GM12878 (cell line): Measurements from ENCODE around the gene CFAP92. TPM values are rescaled to one million over a fixed set of nuclear protein-coding genes. Genes with fewer than 3 reads are reported as not detected.

ENCODE experiments used
- ATAC-seq: fragments of 200-7000 bp; cut with Tn5 transposase; 3 replicates; pipeline ENCODE4 v1.9.1; 2020; ENCODE audit warnings: mild to moderate bottlenecking, moderate library complexity
- BruUV-seq: library from RNA; stranded (reverse); fragments of 400-500 nt; replicated peaks from 2 replicates; lab custom pipeline; 2021; lab: Mats Ljungman, UMichigan
- CTCF ChIA-PET: fragments of 300-600 bp; sonication (Branson Sonifier 250); formaldehyde crosslinking; extraction: SDS; loops from one replicate; lab custom pipeline; 2021; ENCODE audit warnings: inconsistent platforms; lab: Yijun Ruan, JAX
- POLR2A ChIA-PET: fragments of 350-600 bp; formaldehyde crosslinking; extraction: SDS; loops from one replicate; lab custom pipeline; 2021; ENCODE audit warnings: inconsistent platforms; lab: Charles Lee
- RAD21 ChIA-PET: fragments of 300-600 bp; sonication (Branson Sonifier 250); formaldehyde crosslinking; loops from one replicate; lab custom pipeline; 2023; ENCODE audit warnings: antibody characterized with exemption; ENCODE audit not compliant: unreplicated experiment; lab: Charles Lee
- SMC1A ChIA-PET: fragments of 300-600 bp; sonication (Branson Sonifier 250); formaldehyde crosslinking; loops from one replicate; lab custom pipeline; 2023; ENCODE audit not compliant: unreplicated experiment, uncharacterized antibody; lab: Charles Lee
- DNase-seq: peaks from one replicate; pipeline ENCODE4 v3.0.0-alpha.2; 2011; ENCODE audit warnings: low read depth, low spot score
- FAIRE-seq: peaks from 3 replicates; lab custom pipeline; 2011; peaks lifted over from hg19 to GRCh38; lab: Jason Lieb, UNC
- H2AFZ ChIP-seq: 2 replicates; pipeline ENCODE4 v1.6.0; 2011; ENCODE audit warnings: low read depth, low read length, control low read depth; ENCODE audit not compliant: control insufficient read depth
- H3K27ac ChIP-seq: 2 replicates; pipeline ENCODE4 v1.5.1; 2011; ENCODE audit warnings: control low read depth; ENCODE audit not compliant: control insufficient read depth, insufficient read depth
- H3K27me3 ChIP-seq, 2 experiments: replicated peaks in 1 of 2; 2 replicates each; pipeline versions ENCODE4 v1.6.0 to v1.6.1; 2011; ENCODE audit warnings: low read length in 1 of 2; ENCODE audit not compliant: control insufficient read depth in 2 of 2, insufficient read depth in 2 of 2
- H3K36me3 ChIP-seq, 2 experiments: 2 replicates each; pipeline ENCODE4 v1.5.1; 2011; ENCODE audit warnings: low read length in 1 of 2; ENCODE audit not compliant: control insufficient read depth in 2 of 2, insufficient read depth in 2 of 2
- H3K4me1 ChIP-seq: 2 replicates; pipeline ENCODE4 v1.6.1; 2011; ENCODE audit warnings: mild to moderate bottlenecking, low read length, moderate library complexity, mixed read lengths; ENCODE audit not compliant: control insufficient read depth, insufficient read depth
- H3K4me2 ChIP-seq: 2 replicates; pipeline ENCODE4 v1.6.0; 2011; ENCODE audit warnings: control low read depth; ENCODE audit not compliant: control insufficient read depth, insufficient read depth
- H3K4me3 ChIP-seq: fragments of 200-600 bp; sonication (generic); 2 replicates; pipeline ENCODE4 v1.5.1; 2016
- H3K79me2 ChIP-seq: 2 replicates; pipeline ENCODE4 v1.6.0; 2011; ENCODE audit warnings: low read length; ENCODE audit not compliant: control insufficient read depth, insufficient read depth
- H3K9ac ChIP-seq: 2 replicates; pipeline ENCODE4 v1.8.0; 2011; ENCODE audit warnings: low read length, control low read depth, mixed read lengths; ENCODE audit not compliant: control insufficient read depth, insufficient read depth
- H3K9me3 ChIP-seq: replicated peaks from 3 replicates; pipeline ENCODE4 v1.5.1; 2011; ENCODE audit warnings: mild to moderate bottlenecking, low read length; ENCODE audit not compliant: control insufficient read depth, insufficient read depth
- H4K20me1 ChIP-seq: 2 replicates; pipeline ENCODE4 v1.6.0; 2011; ENCODE audit not compliant: control insufficient read depth, insufficient read depth
- ATF7 ChIP-seq: fragments of 450-650 bp; IDR thresholded peaks from 2 replicates; pipeline ENCODE4 v1.6.1; 2016; ENCODE audit warnings: low read depth, mild to moderate bottlenecking
- CBFB ChIP-seq: IDR thresholded peaks from 2 replicates; pipeline ENCODE4 v1.6.1; 2016; ENCODE audit warnings: antibody characterized with exemption, low read depth
- CREM ChIP-seq: IDR thresholded peaks from 2 replicates; pipeline ENCODE4 v1.6.1; 2014; ENCODE audit warnings: antibody characterized with exemption, low read depth
- EP300 ChIP-seq, 2 experiments: fragments of 150-350 bp in 1 of 2; IDR thresholded peaks; 2 replicates each; pipeline ENCODE4 v1.6.1; 2011 to 2012; ENCODE audit warnings: low read depth in 2 of 2, low read length in 2 of 2, borderline replicate concordance in 1 of 2, improper control_type of control experiment in 1 of 2, inconsistent platforms in 1 of 2; ENCODE audit not compliant: control insufficient read depth in 1 of 2
- HDGF ChIP-seq: fragments of 450-650 bp; IDR thresholded peaks from 2 replicates; pipeline ENCODE4 v1.6.1; 2016; ENCODE audit warnings: antibody characterized with exemption
- SP1 ChIP-seq: IDR thresholded peaks from one replicate; pipeline ENCODE4 v1.6.1; 2011; ENCODE audit warnings: low read depth, low read length
- TARDBP ChIP-seq: IDR thresholded peaks from 2 replicates; pipeline ENCODE4 v1.6.1; 2016; ENCODE audit warnings: borderline replicate concordance
- WGBS: methylation state at CpG from one replicate; pipeline ENCODE4 v1.1.6; 2016; ENCODE audit warnings: low lambda C conversion rate; ENCODE audit not compliant: insufficient replicate concordance, insufficient coverage; ENCODE audit errors: missing lambda C conversion rate; 5-methylcytosine and 5-hydroxymethylcytosine counted together
- in situ Hi-C: fragments of 300-500 bp; cut with MboI; formaldehyde crosslinking; loops from 9 replicates; pipeline ENCODE4 v1.14.3; 2018; ENCODE audit warnings: mixed read lengths
- intact Hi-C: fragments of 100-400 bp; cut with micrococcal nuclease; formaldehyde crosslinking; loops from one replicate; pipeline ENCODE4 v1.14.2; 2022; ENCODE audit not compliant: unreplicated experiment
- polyA plus RNA-seq, 11 experiments: library from polyadenylated mRNA; depleted of rRNA in 4 of 11; unstranded in 6 of 11; stranded (reverse) in 5 of 11; fragments of >200 nt; fragmentation: Nextera tagmentation in 4 of 11; fragmentation: Illumina TruSeq in 1 of 11; extraction: Ambion mirVana in 4 of 11; extraction: Trizol in 1 of 11; gene quantifications; 1 replicate in 1 of 11; 2 replicates in 10 of 11; pipeline versions ENCODE4 v1.2.1 to v1.2.3, GENCODE V29; 2011 to 2016; ENCODE audit warnings: inconsistent platforms in 2 of 11, missing spikeins in 2 of 11, low read depth in 1 of 11
- total RNA-seq, 4 experiments: library from RNA; depleted of rRNA in 3 of 4; stranded (reverse); fragments of >200 nt in 3 of 4; fragmentation: Illumina TruSeq in 1 of 4; extraction: Trizol in 1 of 4; gene quantifications; 2 replicates each; pipeline versions ENCODE4 v1.2.1 to v1.2.3, GENCODE V29; 2013 to 2021
- TF ChIP-seq, protein P1 (sequence below): fragments of 450-650 bp; formaldehyde crosslinking; IDR thresholded peaks from 2 replicates; pipeline ENCODE4 v1.4.0; 2020; ENCODE audit warnings: mild to moderate bottlenecking, moderate library complexity
- TF ChIP-seq, protein P2 (sequence below): fragments of 450-650 bp; IDR thresholded peaks from 2 replicates; pipeline ENCODE4 v1.6.1; 2018; ENCODE audit warnings: mild to moderate bottlenecking, low read depth, moderate library complexity; ENCODE audit not compliant: partially characterized antibody
- TF ChIP-seq, protein P3 (sequence below): IDR thresholded peaks from 2 replicates; pipeline ENCODE4 v1.6.1; 2011; ENCODE audit warnings: low read depth, low read length, improper control_type of control experiment, borderline replicate concordance
- TF ChIP-seq, protein P4 (sequence below): fragments of 150-350 bp; IDR thresholded peaks from 2 replicates; pipeline ENCODE4 v1.6.1; 2014; ENCODE audit warnings: mild to moderate bottlenecking, low read depth, low read length
- TF ChIP-seq, protein P5 (sequence below): fragments of 450-650 bp; IDR thresholded peaks from 2 replicates; pipeline ENCODE4 v1.6.1; 2017; ENCODE audit warnings: antibody characterized with exemption, mild to moderate bottlenecking, moderate library complexity

The CFAP92 gene
- total and polyA plus RNA-seq, 10 of the 15 experiments (the other 5 are each of a cell fraction or from before 2014, with no cell fraction given) = 0.05 to 0.52 (median 0.14) TPM; not detected in 7

DNA sequence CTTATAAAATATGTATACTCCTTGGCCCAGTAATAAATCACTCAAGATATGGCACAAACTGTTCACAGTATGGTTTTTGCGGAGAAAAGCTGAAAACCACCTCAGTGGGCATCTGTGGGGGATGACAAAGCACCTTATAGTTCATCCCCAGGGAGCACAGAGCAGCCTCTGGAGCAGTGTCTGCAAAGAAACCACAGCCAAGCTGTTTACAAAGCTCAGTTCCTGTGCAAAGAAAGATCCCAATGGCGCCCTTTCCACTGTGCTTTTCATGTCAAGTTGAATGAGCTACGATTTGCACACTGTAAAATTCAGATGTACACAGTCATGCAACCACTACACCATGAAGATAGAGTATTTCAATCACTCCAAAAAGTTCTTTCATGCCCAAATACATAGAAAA, 4.7 kb upstream of the CFAP92 start:
- SMC1A ChIA-PET = no interaction called here
- Histone ChIP-seq H3K9me3 (no peaks in the 10 kb centered on the region; the same call in 2 of the 3 replicates), H3K9ac (no peak overlapping the region), H3K4me1 (0 out of 2 replicates have a peak, but pooled peaks cover 4% of the 10 kb centered on the region), H3K4me3 (no peak overlapping the region), H3K36me3 (no peaks in the 10 kb centered on the region), H3K79me2 (no peaks in the 10 kb centered on the region), H4K20me1 (no peaks in the 10 kb centered on the region), H3K27ac (no peak overlapping the region), H3K4me2 (no peak overlapping the region), H2AFZ (no peak overlapping the region), H3K27me3 (peaks cover 9 to 20% of the 10 kb centered on the region in 2 experiments)
- no peak for FAIRE-seq
- RAD21 ChIA-PET = interaction anchor here (0.8 kb wide), 1 partner anchor 147 kb away, joined by 3 read pairs; no protein-coding TSS in a partner anchor
- POLR2A ChIA-PET = interaction anchor here (0.6 to 1.5 kb wide), 3 partner anchors 9 to 50 kb away, joined by 3 to 4 read pairs (median 3); no protein-coding TSS in a partner anchor
- in situ Hi-C loops (no loop called here), intact Hi-C loops (no loop called here)
- no TSS peak for BruUV-seq
- CTCF ChIA-PET = interaction anchor here (1.4 kb wide), 1 partner anchor 18 kb away, joined by 5 read pairs; no protein-coding TSS in a partner anchor
- no peak for DNase-seq
- ATAC-seq = no peak
- WGBS = 29% methylated on average over 3 of the region's 3 CpGs
- TF ChIP-seq CBFB = no peak
- no peak for TF ChIP-seq SP1
- no peak for TF ChIP-seq HDGF
- TF ChIP-seq, protein P1, sequence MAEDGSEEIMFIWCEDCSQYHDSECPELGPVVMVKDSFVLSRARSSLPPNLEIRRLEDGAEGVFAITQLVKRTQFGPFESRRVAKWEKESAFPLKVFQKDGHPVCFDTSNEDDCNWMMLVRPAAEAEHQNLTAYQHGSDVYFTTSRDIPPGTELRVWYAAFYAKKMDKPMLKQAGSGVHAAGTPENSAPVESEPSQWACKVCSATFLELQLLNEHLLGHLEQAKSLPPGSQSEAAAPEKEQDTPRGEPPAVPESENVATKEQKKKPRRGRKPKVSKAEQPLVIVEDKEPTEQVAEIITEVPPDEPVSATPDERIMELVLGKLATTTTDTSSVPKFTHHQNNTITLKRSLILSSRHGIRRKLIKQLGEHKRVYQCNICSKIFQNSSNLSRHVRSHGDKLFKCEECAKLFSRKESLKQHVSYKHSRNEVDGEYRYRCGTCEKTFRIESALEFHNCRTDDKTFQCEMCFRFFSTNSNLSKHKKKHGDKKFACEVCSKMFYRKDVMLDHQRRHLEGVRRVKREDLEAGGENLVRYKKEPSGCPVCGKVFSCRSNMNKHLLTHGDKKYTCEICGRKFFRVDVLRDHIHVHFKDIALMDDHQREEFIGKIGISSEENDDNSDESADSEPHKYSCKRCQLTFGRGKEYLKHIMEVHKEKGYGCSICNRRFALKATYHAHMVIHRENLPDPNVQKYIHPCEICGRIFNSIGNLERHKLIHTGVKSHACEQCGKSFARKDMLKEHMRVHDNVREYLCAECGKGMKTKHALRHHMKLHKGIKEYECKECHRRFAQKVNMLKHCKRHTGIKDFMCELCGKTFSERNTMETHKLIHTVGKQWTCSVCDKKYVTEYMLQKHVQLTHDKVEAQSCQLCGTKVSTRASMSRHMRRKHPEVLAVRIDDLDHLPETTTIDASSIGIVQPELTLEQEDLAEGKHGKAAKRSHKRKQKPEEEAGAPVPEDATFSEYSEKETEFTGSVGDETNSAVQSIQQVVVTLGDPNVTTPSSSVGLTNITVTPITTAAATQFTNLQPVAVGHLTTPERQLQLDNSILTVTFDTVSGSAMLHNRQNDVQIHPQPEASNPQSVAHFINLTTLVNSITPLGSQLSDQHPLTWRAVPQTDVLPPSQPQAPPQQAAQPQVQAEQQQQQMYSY (CRISPR knock-in tag) = no peak
- TF ChIP-seq EP300 (IDR thresholded peaks at IDR 0.05; ENCODE audit: borderline replicate concordance in 1 of 2, control insufficient read depth in 1 of 2, low read depth in 2 of 2, low read length in 2 of 2) = no peak
- TF ChIP-seq ATF7 = no peak
- TF ChIP-seq, protein P2, sequence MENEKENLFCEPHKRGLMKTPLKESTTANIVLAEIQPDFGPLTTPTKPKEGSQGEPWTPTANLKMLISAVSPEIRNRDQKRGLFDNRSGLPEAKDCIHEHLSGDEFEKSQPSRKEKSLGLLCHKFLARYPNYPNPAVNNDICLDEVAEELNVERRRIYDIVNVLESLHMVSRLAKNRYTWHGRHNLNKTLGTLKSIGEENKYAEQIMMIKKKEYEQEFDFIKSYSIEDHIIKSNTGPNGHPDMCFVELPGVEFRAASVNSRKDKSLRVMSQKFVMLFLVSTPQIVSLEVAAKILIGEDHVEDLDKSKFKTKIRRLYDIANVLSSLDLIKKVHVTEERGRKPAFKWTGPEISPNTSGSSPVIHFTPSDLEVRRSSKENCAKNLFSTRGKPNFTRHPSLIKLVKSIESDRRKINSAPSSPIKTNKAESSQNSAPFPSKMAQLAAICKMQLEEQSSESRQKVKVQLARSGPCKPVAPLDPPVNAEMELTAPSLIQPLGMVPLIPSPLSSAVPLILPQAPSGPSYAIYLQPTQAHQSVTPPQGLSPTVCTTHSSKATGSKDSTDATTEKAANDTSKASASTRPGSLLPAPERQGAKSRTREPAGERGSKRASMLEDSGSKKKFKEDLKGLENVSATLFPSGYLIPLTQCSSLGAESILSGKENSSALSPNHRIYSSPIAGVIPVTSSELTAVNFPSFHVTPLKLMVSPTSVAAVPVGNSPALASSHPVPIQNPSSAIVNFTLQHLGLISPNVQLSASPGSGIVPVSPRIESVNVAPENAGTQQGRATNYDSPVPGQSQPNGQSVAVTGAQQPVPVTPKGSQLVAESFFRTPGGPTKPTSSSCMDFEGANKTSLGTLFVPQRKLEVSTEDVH = no peak
- TF ChIP-seq, protein P3, sequence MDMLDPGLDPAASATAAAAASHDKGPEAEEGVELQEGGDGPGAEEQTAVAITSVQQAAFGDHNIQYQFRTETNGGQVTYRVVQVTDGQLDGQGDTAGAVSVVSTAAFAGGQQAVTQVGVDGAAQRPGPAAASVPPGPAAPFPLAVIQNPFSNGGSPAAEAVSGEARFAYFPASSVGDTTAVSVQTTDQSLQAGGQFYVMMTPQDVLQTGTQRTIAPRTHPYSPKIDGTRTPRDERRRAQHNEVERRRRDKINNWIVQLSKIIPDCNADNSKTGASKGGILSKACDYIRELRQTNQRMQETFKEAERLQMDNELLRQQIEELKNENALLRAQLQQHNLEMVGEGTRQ = no peak
- TF ChIP-seq CREM = no peak
- no peak for TF ChIP-seq TARDBP
- TF ChIP-seq, protein P4, sequence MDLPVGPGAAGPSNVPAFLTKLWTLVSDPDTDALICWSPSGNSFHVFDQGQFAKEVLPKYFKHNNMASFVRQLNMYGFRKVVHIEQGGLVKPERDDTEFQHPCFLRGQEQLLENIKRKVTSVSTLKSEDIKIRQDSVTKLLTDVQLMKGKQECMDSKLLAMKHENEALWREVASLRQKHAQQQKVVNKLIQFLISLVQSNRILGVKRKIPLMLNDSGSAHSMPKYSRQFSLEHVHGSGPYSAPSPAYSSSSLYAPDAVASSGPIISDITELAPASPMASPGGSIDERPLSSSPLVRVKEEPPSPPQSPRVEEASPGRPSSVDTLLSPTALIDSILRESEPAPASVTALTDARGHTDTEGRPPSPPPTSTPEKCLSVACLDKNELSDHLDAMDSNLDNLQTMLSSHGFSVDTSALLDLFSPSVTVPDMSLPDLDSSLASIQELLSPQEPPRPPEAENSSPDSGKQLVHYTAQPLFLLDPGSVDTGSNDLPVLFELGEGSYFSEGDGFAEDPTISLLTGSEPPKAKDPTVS = no peak
- TF ChIP-seq, protein P5, sequence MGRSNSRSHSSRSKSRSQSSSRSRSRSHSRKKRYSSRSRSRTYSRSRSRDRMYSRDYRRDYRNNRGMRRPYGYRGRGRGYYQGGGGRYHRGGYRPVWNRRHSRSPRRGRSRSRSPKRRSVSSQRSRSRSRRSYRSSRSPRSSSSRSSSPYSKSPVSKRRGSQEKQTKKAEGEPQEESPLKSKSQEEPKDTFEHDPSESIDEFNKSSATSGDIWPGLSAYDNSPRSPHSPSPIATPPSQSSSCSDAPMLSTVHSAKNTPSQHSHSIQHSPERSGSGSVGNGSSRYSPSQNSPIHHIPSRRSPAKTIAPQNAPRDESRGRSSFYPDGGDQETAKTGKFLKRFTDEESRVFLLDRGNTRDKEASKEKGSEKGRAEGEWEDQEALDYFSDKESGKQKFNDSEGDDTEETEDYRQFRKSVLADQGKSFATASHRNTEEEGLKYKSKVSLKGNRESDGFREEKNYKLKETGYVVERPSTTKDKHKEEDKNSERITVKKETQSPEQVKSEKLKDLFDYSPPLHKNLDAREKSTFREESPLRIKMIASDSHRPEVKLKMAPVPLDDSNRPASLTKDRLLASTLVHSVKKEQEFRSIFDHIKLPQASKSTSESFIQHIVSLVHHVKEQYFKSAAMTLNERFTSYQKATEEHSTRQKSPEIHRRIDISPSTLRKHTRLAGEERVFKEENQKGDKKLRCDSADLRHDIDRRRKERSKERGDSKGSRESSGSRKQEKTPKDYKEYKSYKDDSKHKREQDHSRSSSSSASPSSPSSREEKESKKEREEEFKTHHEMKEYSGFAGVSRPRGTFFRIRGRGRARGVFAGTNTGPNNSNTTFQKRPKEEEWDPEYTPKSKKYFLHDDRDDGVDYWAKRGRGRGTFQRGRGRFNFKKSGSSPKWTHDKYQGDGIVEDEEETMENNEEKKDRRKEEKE = no peak
